K562 (cell line): ENCODE results near the gene SLC7A8. TPM values are rescaled to one million over a fixed set of nuclear protein-coding genes. Genes with fewer than 3 reads are reported as not detected.

Source experiments
- ATAC-seq: fragments of 200-7000 bp; cut with Tn5 transposase; 3 replicates; pipeline ENCODE4 v1.9.1; 2020; ENCODE audit warnings: moderate library complexity
- BruUV-seq: library from RNA; stranded (reverse); fragments of 400-500 nt; replicated peaks from 2 replicates; lab custom pipeline; 2021; lab: Mats Ljungman, UMichigan
- CTCF ChIA-PET: fragments of 300-600 bp; formaldehyde crosslinking; extraction: SDS; loops from one replicate; lab custom pipeline; 2021; ENCODE audit warnings: low intra/inter-chr PET ratio; lab: Yijun Ruan, JAX
- POLR2A ChIA-PET: fragments of 300-600, 350-650 bp; sonication (Branson Sonifier 250); formaldehyde crosslinking; extraction: SDS; loops from one replicate; lab custom pipeline; 2021; ENCODE audit warnings: antibody characterized with exemption, inconsistent platforms; lab: Yijun Ruan, JAX
- DNase-seq, 4 experiments: peaks; one replicate each; pipeline versions ENCODE4 v3.0.0 to v3.0.0-alpha.2; 2011 to 2018; ENCODE audit warnings: low spot score in 3 of 4, mixed read lengths in 3 of 4; ENCODE audit errors: extremely low read depth in 1 of 4
- FAIRE-seq: peaks from 2 replicates; lab custom pipeline; 2011; peaks lifted over from hg19 to GRCh38; lab: Jason Lieb, UNC
- H2AFZ ChIP-seq: 2 replicates; pipeline ENCODE4 v1.6.0; 2011; ENCODE audit warnings: low read depth, low read length, control low read depth, inconsistent platforms
- H3K27ac ChIP-seq: fragments of 200-600 bp; 3 replicates; pipeline ENCODE4 v1.8.0; 2011; ENCODE audit warnings: low read depth, mild to moderate bottlenecking, control low read depth, inconsistent platforms, low read length, moderate library complexity, mixed read lengths; ENCODE audit errors: extremely low read depth
- H3K27me3 ChIP-seq, 2 experiments: fragments of 300-600 bp in 1 of 2; 2 replicates in 1 of 2; 3 replicates in 1 of 2; pipeline versions ENCODE4 v1.6.0 to v1.8.0; 2011; ENCODE audit warnings: inconsistent platforms in 2 of 2, low read length in 2 of 2, mild to moderate bottlenecking in 1 of 2, mixed read lengths in 1 of 2, moderate library complexity in 1 of 2; ENCODE audit not compliant: control insufficient read depth in 2 of 2, insufficient read depth in 2 of 2
- H3K36me3 ChIP-seq: fragments of 300-600 bp; 3 replicates; pipeline ENCODE4 v1.8.0; 2011; ENCODE audit warnings: mild to moderate bottlenecking, low read length, inconsistent platforms; ENCODE audit not compliant: control insufficient read depth, insufficient read depth
- H3K4me1 ChIP-seq, 2 experiments: fragments of 200-600 bp in 1 of 2; replicated peaks in 1 of 2; 2 replicates in 1 of 2; 3 replicates in 1 of 2; pipeline versions ENCODE4 v1.5.1 to v1.8.0; 2011; ENCODE audit warnings: inconsistent platforms in 2 of 2, low read length in 2 of 2, mild to moderate bottlenecking in 1 of 2, mixed read lengths in 1 of 2, moderate library complexity in 1 of 2; ENCODE audit not compliant: control insufficient read depth in 2 of 2, insufficient read depth in 2 of 2
- H3K4me2 ChIP-seq: 2 replicates; pipeline ENCODE4 v1.6.1; 2011; ENCODE audit warnings: low read length, control low read depth, inconsistent platforms, mixed read lengths; ENCODE audit not compliant: insufficient read depth
- H3K4me3 ChIP-seq: fragments of 200-600 bp; sonication (generic), shearing (Covaris generic); 2 replicates; pipeline ENCODE4 v1.5.1; 2016; ENCODE audit warnings: control low read depth, inconsistent platforms
- H3K79me2 ChIP-seq: fragments of 200-600 bp; 3 replicates; pipeline ENCODE4 v1.8.0; 2011; ENCODE audit warnings: low read length, inconsistent platforms; ENCODE audit not compliant: control insufficient read depth, insufficient read depth
- H3K9ac ChIP-seq, 2 experiments: 2 replicates each; pipeline versions ENCODE4 v1.6.0 to v1.6.1; 2011; ENCODE audit warnings: low read depth in 2 of 2, low read length in 2 of 2, control low read depth in 1 of 2, inconsistent platforms in 1 of 2, mild to moderate bottlenecking in 1 of 2, mixed read lengths in 1 of 2; ENCODE audit not compliant: insufficient read depth in 1 of 2
- H3K9me1 ChIP-seq: one replicate; pipeline ENCODE4 v1.6.0; 2011; ENCODE audit warnings: inconsistent platforms, mild to moderate bottlenecking, low read length, moderate library complexity; ENCODE audit not compliant: control insufficient read depth, insufficient read depth
- H3K9me3 ChIP-seq: replicated peaks from 2 replicates; pipeline ENCODE4 v1.5.1; 2011; ENCODE audit warnings: low read depth, low read length, inconsistent platforms; ENCODE audit not compliant: control insufficient read depth, insufficient read depth
- H4K20me1 ChIP-seq: replicated peaks from 2 replicates; pipeline ENCODE4 v1.6.1; 2011; ENCODE audit warnings: low read length, inconsistent platforms, mixed read lengths; ENCODE audit not compliant: control insufficient read depth, insufficient read depth
- ARHGAP35 ChIP-seq: fragments of 450-650 bp; IDR thresholded peaks from 2 replicates; pipeline ENCODE4 v1.6.1; 2018; ENCODE audit not compliant: partially characterized antibody
- BCL6 ChIP-seq: fragments of 250-450 bp; sonication (Bioruptor Pico); IDR thresholded peaks from 2 replicates; pipeline ENCODE4 v1.4.0; 2020
- CBFA2T2 ChIP-seq: fragments of 450-650 bp; conservative IDR thresholded peaks from 2 replicates; pipeline ENCODE4 v1.6.1; 2017; ENCODE audit warnings: mild to moderate bottlenecking
- CBFA2T3 ChIP-seq: fragments of 450-650 bp; IDR thresholded peaks from 2 replicates; pipeline ENCODE4 v1.6.1; 2017
- NFIC ChIP-seq: fragments of 450-650 bp; IDR thresholded peaks from 2 replicates; pipeline ENCODE4 v1.6.1; 2017; ENCODE audit warnings: mild to moderate bottlenecking, inconsistent platforms
- NR2F6 ChIP-seq: fragments of 450-650 bp; formaldehyde crosslinking; IDR thresholded peaks from 2 replicates; pipeline ENCODE4 v1.4.0; 2020; ENCODE audit warnings: mild to moderate bottlenecking
- NRF1 ChIP-seq, 2 experiments: fragments of 450-650 bp; IDR thresholded peaks in 1 of 2; conservative IDR thresholded peaks in 1 of 2; 2 replicates each; pipeline ENCODE4 v1.6.1; 2014; ENCODE audit warnings: mild to moderate bottlenecking in 2 of 2
- RBM14 ChIP-seq: fragments of 200-400 bp; formaldehyde crosslinking; IDR thresholded peaks from 2 replicates; pipeline ENCODE4 v1.6.1; 2018; ENCODE audit warnings: low read depth, mild to moderate bottlenecking, low read length, moderate library complexity, borderline replicate concordance; ENCODE audit not compliant: insufficient read depth
- RFX7 ChIP-seq: fragments of 250-450 bp; sonication (Bioruptor Pico); IDR thresholded peaks from 2 replicates; pipeline ENCODE4 v1.5.1; 2021; ENCODE audit warnings: mild to moderate bottlenecking
- TFAP4 ChIP-seq: sonication (generic); formaldehyde crosslinking; IDR thresholded peaks from 2 replicates; pipeline ENCODE4 v1.8.0; 2022; ENCODE audit warnings: missing genetic modification reagents, mild to moderate bottlenecking, moderate library complexity, borderline replicate concordance
- ZKSCAN1 ChIP-seq: fragments of 150-350 bp; IDR thresholded peaks from 2 replicates; pipeline ENCODE4 v1.6.1; 2016; ENCODE audit warnings: low read depth, low read length
- ZNF184 ChIP-seq: sonication (generic); formaldehyde crosslinking; IDR thresholded peaks from 2 replicates; pipeline ENCODE4 v1.5.0; 2020; ENCODE audit warnings: missing genetic modification reagents
- WGBS: fragments of 100-300 bp; shearing (Covaris generic); methylation state at CpG from one replicate; pipeline ENCODE4 v1.1.6; 2016; ENCODE audit warnings: low coverage, mixed read lengths; ENCODE audit not compliant: insufficient coverage; ENCODE audit errors: missing lambda C conversion rate; 5-methylcytosine and 5-hydroxymethylcytosine counted together
- in situ Hi-C: fragments of 300-500 bp; cut with MboI; formaldehyde crosslinking; loops from 4 replicates; pipeline ENCODE4 v1.15.0; 2018; ENCODE audit warnings: inconsistent platforms, mixed read lengths
- intact Hi-C: fragments of 100-400 bp; cut with micrococcal nuclease; formaldehyde crosslinking; loops from 2 replicates; pipeline ENCODE4 v1.14.2; 2022
- polyA plus RNA-seq, 8 experiments: library from polyadenylated mRNA; depleted of rRNA in 4 of 8; stranded (reverse) in 5 of 8; unstranded in 3 of 8; fragments of >200 nt; fragmentation: Nextera tagmentation in 2 of 8; fragmentation: Illumina TruSeq in 1 of 8; extraction: Ambion mirVana in 2 of 8; extraction: Trizol in 1 of 8; gene quantifications; 2 replicates each; pipeline versions ENCODE4 v1.2.1 to v1.2.3, GENCODE V29; 2011 to 2014; ENCODE audit warnings: inconsistent platforms in 1 of 8, missing spikeins in 1 of 8
- total RNA-seq, 7 experiments: library from RNA; depleted of rRNA in 6 of 7; stranded (reverse); fragments of >200 nt in 6 of 7; fragmentation: Illumina TruSeq in 2 of 7; extraction: Trizol in 2 of 7; gene quantifications; 2 replicates each; pipeline versions ENCODE4 v1.2.1 to v1.2.3, GENCODE V29; 2011 to 2021; ENCODE audit warnings: low replicate concordance in 1 of 7
- TF ChIP-seq, protein P1 (sequence below): fragments of 450-650 bp; formaldehyde crosslinking; IDR thresholded peaks from 2 replicates; pipeline ENCODE4 v1.4.0; 2020; ENCODE audit warnings: mild to moderate bottlenecking
- TF ChIP-seq, protein P2 (sequence below): fragments of 250-450 bp; sonication (Bioruptor Pico); IDR thresholded peaks from 2 replicates; pipeline ENCODE4 v1.8.0; 2022; ENCODE audit warnings: inconsistent platforms, mild to moderate bottlenecking, moderate library complexity, borderline replicate concordance
- TF ChIP-seq, protein P3 (sequence below): sonication (generic); formaldehyde crosslinking; IDR thresholded peaks from 2 replicates; pipeline ENCODE4 v1.8.1; 2022; ENCODE audit warnings: missing genetic modification reagents

Gene SLC7A8
- total and polyA plus RNA-seq, 9 of the 15 experiments (the other 6 are each of a cell fraction or from before 2014, with no cell fraction given) = 2.0 to 33.0 (median 6.0) TPM

DNA sequence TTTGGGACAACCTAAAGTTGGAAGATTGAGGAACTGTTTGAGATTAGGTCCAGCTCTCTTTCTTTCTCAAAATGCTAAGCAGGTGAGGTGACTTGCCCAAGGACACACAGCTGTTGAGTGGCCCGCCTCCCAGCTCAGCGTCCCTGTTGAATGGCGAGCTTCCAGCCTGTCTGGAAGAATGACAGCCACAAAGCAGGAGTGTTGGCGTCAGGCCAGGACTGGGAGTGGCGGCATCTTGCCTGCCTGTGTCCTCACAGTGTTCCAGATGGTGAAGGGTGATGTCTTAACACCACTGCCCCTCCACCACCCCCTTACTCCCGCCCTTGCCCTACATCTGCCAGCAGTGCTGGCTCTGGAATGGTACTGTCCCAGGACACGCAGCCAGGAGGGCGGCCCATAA lies 60.0 kb downstream of the SLC7A8 start:
- Histone ChIP-seq H3K36me3 (no peaks in the 10 kb centered on the region), H3K27me3 (no peaks in the 10 kb centered on the region), H3K79me2 (no peaks in the 10 kb centered on the region), H3K9me1 (no peaks in the 10 kb centered on the region), H3K4me3 (no peak overlapping the region), H3K4me1 (peaks cover 51 to 71% of the 10 kb centered on the region in 2 experiments), H4K20me1 (no peaks in the 10 kb centered on the region), H3K4me2 (peak overlapping the region; percentile 35; the same call in 1 of the 2 replicates), H3K9ac (peak overlapping the region in 1 of 2 experiments; percentile 65; a peak in 1 of 4 replicates), H3K27ac (no peak overlapping the region; the same call in 2 of the 3 replicates), H2AFZ (peak overlapping the region; percentile 61), H3K9me3 (no peaks in the 10 kb centered on the region)
- ChIA-PET CTCF (interaction anchor here (1.5 to 7.4 kb wide), 2 partner anchors 63 to 178 kb away, joined by 4 to 310 read pairs; partner anchors contain the start of gene SLC7A8), POLR2A (interaction anchor here (0.8 to 1.8 kb wide), 4 partner anchors 55 to 63 kb away, joined by 3 to 4 read pairs (median 4); partner anchors contain the start of gene SLC7A8)
- ATAC-seq = peak; percentile 20
- peak; percentile 88 for FAIRE-seq
- no TSS peak for BruUV-seq
- intact Hi-C loops (loop anchor here (5.0 kb wide), 3 partner anchors 44 to 439 kb away; partner anchors contain the start of gene PPP1R3E), in situ Hi-C loops (loop anchor here (5.0 kb wide), 1 partner anchor 64 kb away; no protein-coding TSS in a partner anchor)
- peak; percentile 57 to 89 (median 86) for DNase-seq
- 13% methylated on average over 7 of the region's 8 CpGs for WGBS
- TF ChIP-seq NRF1 (conservative IDR thresholded peaks at IDR 0.05 in 1 of 2, IDR thresholded peaks at IDR 0.05 in 1 of 2) (0 out of 4 replicates have a peak, but pooled peaks of 1 of the 2 experiments have one; percentile 0), NFIC (peak; percentile 96), RBM14 (no peak), ZNF184 (no peak), BCL6 (CRISPR knock-in tag) (no peak), NR2F6 (CRISPR knock-in tag) (no peak), TFAP4 (CRISPR knock-in tag) (peak; percentile 74; the same call in 1 of the 2 replicates), CBFA2T2 (peak; percentile 21; the same call in 1 of the 2 replicates), RFX7 (no peak), ARHGAP35 (no peak), ZKSCAN1 (no peak), CBFA2T3 (peak; percentile 35)
- TF ChIP-seq, protein P1, sequence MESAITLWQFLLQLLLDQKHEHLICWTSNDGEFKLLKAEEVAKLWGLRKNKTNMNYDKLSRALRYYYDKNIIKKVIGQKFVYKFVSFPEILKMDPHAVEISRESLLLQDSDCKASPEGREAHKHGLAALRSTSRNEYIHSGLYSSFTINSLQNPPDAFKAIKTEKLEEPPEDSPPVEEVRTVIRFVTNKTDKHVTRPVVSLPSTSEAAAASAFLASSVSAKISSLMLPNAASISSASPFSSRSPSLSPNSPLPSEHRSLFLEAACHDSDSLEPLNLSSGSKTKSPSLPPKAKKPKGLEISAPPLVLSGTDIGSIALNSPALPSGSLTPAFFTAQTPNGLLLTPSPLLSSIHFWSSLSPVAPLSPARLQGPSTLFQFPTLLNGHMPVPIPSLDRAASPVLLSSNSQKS = no peak
- TF ChIP-seq, protein P2, sequence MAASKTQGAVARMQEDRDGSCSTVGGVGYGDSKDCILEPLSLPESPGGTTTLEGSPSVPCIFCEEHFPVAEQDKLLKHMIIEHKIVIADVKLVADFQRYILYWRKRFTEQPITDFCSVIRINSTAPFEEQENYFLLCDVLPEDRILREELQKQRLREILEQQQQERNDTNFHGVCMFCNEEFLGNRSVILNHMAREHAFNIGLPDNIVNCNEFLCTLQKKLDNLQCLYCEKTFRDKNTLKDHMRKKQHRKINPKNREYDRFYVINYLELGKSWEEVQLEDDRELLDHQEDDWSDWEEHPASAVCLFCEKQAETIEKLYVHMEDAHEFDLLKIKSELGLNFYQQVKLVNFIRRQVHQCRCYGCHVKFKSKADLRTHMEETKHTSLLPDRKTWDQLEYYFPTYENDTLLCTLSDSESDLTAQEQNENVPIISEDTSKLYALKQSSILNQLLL = no peak
- TF ChIP-seq, protein P3, sequence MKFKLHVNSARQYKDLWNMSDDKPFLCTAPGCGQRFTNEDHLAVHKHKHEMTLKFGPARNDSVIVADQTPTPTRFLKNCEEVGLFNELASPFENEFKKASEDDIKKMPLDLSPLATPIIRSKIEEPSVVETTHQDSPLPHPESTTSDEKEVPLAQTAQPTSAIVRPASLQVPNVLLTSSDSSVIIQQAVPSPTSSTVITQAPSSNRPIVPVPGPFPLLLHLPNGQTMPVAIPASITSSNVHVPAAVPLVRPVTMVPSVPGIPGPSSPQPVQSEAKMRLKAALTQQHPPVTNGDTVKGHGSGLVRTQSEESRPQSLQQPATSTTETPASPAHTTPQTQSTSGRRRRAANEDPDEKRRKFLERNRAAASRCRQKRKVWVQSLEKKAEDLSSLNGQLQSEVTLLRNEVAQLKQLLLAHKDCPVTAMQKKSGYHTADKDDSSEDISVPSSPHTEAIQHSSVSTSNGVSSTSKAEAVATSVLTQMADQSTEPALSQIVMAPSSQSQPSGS = no peak
